GM19193 (cell line): ENCODE data around the gene CDK5RAP3.

ENCODE experiments used
- POLR2A ChIP-seq: IDR thresholded peaks from 4 replicates; pipeline ENCODE4 v1.6.1; 2011; ENCODE audit not compliant: insufficient read depth, insufficient read length; ENCODE audit errors: extremely low read depth

Gene CDK5RAP3

GRCh38 chr17:47970725-47971499 is at the start of gene CDK5RAP3:
TSS of gene CDK5RAP3 (plus strand) at chr17:47971113. CDS start at chr17:47971147, 34 bp downstream.
- peak; percentile 90 for TF ChIP-seq POLR2A

DNA sequence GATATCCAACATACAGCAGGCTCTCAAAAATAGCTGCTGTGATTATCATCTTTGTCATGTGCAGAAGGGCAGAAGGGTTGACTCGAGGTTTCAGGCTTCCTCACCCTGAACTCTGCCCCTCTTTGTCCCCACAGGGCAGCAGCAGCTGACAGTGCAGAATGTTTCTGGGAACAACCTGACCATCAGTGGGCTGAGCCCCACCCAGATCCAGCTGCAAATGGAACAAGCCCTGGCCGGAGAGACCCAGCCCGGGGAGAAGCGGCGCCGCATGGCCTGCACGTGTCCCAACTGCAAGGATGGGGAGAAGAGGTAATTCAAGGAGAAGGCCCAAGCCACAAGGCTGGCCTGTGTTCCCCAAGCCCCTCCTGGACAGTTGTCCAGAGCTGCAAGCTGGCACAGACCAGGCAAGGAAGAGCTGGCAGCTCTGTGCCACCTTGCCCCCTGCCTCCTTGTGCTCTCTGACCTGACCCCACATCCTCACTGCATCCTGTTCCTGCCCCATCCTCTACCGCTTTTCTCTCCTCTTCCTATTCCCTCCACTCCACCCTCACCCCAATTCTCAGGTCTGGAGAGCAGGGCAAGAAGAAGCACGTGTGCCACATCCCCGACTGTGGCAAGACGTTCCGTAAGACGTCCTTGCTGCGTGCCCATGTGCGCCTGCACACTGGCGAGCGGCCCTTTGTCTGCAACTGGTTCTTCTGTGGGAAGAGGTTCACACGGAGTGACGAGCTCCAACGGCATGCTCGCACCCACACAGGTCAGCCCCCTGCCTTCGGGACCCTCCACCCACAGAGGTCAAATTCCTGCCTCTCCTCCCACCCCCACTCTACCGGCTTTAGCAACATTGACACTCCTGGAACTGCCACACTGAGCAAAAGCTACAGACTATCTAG is 45.9 kb upstream of the CDK5RAP3 start:
- no peak for TF ChIP-seq POLR2A

GRCh38 chr17:47925678-47925988 is 45.3 kb upstream of the CDK5RAP3 start:
- no peak for TF ChIP-seq POLR2A

DNA sequence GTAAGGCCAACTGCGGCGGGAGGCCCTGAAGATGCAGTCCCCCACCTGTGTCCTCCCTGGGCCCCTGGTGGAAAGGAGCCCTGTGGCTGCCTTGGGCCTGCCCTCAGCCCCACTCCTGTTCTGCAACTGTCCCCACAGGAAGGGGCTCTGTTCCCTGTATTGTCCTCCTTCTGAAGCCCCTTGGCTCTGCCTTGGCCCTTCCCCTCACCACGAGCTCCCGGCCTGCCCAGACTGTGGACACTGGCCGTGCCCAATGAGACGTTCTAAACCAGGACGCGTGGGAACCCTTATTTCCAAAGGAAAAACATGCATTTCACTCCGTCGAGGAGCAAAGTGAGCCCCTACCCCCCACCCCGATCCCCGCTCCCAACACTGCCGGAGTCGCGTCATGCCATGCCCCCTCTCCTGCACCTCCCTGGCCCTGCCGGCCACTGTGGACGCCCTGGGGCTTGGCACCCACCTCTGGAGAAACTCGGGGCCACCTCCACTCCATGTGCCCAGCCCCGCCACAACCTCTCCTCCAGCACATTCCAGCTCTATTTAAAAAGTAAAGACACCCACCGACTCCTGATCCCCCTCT is 43.0 kb upstream of the CDK5RAP3 start:
- no peak for TF ChIP-seq POLR2A

DNA sequence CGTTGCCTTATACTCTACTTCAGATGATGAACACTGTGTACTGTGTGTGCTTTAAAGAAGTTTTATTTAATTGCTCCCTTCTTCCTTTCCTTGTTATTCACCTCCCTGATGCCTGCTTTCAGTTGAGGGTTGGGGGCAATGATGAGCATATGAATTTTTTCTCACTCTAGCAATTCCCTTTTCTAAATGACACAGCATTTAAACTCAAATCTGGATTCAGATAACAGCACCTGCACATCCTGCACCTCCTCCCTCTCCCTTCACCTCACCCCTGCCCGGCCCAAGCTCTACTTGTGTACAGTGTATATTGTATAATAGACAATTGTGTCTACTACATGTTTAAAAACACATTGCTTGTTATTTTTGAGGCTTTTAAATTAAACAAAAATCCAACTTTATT is 42.5 kb upstream of the CDK5RAP3 start:
- no peak for TF ChIP-seq POLR2A

DNA sequence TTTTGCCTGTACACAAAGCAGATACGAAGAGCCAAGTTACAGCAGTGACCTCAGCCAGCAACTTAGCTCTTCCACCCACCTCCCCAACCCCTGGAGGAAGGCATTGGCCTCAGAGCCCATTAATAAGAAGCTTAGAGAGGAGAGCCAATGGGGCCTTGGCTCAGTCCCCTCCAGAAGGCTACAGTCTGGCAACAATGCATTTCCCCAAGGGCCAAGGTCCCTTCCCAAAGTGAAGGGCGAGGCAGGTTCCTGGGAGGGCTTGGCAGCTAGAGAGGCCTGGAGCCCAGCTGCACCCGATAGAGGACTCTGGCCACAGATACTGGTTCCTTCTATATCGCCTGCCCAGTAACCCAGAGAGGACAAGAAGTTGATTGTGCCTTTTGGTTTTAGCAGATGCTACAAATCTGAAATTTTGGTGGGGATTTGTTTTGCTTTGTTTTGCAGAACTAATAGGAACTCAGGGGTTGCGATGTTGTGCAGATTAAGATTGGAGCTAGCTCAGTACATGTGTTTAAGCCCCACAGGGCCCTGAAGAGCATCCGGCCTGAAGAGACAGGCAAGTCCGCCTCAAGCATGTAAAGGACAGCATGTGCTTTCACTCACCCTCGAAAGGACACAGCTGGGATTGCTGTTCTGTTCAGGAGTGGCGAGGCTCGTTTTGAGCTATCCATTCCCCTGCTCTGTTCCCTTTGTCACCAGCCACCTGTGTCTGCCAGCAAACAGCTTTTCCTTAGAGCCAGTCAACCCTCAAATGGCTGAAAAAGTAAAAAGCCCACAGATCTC is 41.5 kb upstream of the CDK5RAP3 start:
- no peak for TF ChIP-seq POLR2A

DNA sequence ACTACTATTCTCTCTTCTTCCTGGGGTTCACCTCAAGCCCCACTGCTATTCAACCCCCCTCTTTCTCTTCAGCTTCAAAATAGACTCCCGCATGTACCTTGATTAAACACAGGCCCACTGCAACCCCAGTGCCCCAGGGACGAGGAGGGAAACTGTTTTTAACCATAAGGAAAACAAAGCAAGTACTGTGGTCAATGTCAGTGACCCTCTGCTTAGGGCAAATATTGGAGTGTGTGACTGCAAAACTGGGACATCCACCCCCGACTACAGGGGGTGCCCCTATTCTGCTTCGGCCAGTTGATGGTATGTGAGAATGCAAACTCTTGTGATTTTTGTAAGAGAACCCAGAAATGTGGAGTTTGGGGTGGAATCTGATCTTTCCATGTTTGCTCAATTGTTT is 39.1 kb upstream of the CDK5RAP3 start:
- TF ChIP-seq POLR2A: no peak

DNA sequence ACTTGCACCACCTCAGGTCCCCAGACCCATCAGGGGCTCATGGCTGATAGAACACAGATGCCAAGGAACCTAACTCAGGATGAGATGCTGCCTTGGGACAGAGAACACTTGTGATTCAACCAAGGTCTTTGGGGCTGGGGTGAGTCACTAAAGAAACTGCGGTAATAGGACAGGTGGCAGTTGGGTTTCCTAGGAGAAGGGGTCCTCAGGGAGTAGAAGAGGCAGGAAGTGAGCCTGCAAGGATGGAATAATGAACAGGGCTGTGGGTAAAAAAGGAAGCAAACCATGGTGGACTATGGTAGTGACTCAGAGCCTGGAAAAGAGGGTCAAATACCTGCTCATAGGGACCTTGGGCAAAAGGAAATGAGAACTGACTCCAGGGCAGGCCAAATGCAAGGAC is 36.1 kb upstream of the CDK5RAP3 start:
- no peak for TF ChIP-seq POLR2A

DNA sequence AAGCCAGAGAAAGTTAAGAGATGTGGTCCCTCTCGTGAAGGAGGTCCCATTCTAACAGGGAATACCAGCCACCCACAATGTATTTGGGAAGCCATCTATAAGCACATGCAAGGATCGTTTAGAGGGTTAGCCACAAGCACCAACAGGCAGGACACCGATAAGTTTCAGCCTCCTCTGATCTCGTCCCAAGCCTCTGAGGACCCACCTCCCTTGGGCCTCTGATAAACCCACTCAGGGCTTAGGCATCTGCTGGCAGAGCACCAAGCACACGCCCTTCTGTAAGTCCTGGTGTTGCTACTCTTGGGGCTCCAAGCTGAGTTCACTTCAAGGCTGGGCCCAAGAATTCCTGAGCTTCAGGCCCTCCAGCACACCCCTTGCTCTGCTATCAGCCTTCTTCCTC is 35.0 kb upstream of the CDK5RAP3 start:
- no peak for TF ChIP-seq POLR2A

GRCh38 chr17:47937941-47938340 is 33.0 kb upstream of the CDK5RAP3 start:
- TF ChIP-seq POLR2A: no peak

DNA sequence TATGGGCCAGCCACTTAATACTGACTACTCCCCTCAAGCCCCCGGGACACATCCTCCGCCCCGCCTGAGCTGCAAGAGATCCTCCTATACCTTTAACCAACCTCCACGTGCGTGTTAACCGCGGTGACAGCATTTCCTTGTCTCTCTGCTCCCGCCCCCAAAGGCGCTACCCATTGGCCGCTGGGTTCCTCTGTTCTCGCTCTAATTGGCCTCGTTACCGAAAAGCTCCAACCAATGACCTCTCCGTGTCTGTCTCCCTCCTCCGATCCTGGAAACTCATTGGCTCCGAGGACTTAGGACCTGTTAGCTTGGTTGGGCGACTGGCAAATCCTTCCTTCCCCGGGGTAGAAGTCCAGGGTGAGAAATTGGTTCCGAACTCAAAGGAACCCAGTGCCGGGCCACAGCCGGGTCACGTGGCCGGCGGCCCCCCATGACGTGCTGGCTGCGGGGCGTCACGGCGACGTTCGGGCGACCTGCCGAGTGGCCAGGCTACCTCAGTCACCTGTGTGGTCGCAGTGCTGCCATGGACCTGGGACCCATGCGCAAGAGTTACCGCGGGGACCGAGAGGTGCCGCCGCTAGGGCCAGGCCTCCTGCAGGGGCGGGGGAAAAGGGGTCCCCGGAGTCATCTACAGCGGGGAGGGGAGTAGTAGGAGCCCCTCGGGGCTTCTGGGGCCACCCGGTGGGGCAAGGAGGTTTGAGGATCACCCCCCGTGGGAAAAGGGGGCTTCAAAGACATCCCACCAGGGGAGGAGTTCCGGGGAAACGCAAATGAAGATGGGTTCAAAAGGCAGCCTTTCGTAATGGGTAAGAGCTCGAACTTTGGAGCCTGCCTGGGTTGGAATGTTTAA is 29.4 kb upstream of the CDK5RAP3 start, which contains the start of gene PNPO:
PNPO (plus strand) TSS at position 326 of the 850 bp plus-strand sequence; CDS start at position 431, 105 bp downstream.
- peak; percentile 67 for TF ChIP-seq POLR2A

DNA sequence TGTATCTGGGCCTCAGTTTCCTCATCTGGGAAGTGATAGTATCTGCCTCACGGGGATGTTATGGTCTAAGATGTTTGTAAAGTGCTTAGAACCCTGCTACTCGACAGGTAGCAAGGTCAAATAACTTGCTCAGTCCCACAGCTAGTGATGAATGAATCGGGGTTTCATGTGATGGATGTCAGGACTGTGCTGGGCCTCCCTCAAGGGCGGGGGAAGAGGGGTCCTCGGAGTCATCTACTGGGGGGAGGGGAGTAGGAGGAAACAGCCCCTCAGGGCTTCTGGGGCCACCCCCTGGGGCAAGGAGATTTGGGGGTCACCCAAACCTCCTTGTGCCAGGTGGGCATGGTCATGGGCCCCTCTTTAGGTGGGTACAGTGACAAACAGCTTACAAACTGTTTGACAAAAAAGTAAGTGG is 28.8 kb upstream of the CDK5RAP3 start:
- TF ChIP-seq POLR2A: no peak

DNA sequence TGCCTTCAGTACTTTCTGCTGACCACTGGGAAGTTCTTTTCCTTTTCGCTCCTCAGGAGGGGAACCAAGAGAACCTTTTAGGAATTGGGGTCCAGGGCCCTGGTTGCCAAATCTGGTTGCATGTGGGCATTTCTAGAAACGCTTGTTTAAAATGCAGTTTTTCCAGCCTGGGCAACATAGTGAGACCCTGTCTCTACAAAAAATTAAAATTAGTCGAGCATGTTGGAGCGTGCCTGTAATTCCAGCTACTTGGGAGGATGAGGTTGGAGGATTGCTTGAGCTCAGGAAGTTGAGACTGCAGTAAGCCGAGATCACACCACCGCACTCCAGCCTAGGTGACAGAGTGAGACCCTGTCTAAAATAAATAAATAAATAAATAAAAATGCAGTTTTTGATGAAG is 28.3 kb upstream of the CDK5RAP3 start:
- TF ChIP-seq POLR2A: no peak

DNA sequence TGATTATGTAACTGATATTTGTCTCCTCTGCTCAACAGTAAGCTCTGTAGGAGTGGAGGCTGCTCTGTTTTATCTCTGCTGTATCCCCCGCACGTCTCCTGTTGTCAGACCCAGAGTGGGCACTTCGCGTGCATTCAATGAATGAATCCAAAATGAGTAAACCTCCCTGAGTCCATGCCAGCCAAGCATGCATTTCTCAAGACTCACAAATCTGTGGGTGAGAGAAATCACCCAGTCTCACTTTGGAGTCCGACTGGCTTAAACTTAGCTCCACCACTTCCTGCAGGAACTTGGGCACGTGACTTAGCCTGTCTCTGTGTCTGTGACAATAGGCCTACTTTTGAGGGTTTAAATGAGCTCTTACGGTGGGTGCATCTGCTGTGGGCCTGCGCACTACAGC is 25.8 kb upstream of the CDK5RAP3 start:
- TF ChIP-seq POLR2A: no peak
